ENCODE results near the gene MAP4. TPM values are rescaled to one million over a fixed set of nuclear protein-coding genes. Genes with fewer than 3 reads are reported as not detected.

Gene MAP4, protein sequence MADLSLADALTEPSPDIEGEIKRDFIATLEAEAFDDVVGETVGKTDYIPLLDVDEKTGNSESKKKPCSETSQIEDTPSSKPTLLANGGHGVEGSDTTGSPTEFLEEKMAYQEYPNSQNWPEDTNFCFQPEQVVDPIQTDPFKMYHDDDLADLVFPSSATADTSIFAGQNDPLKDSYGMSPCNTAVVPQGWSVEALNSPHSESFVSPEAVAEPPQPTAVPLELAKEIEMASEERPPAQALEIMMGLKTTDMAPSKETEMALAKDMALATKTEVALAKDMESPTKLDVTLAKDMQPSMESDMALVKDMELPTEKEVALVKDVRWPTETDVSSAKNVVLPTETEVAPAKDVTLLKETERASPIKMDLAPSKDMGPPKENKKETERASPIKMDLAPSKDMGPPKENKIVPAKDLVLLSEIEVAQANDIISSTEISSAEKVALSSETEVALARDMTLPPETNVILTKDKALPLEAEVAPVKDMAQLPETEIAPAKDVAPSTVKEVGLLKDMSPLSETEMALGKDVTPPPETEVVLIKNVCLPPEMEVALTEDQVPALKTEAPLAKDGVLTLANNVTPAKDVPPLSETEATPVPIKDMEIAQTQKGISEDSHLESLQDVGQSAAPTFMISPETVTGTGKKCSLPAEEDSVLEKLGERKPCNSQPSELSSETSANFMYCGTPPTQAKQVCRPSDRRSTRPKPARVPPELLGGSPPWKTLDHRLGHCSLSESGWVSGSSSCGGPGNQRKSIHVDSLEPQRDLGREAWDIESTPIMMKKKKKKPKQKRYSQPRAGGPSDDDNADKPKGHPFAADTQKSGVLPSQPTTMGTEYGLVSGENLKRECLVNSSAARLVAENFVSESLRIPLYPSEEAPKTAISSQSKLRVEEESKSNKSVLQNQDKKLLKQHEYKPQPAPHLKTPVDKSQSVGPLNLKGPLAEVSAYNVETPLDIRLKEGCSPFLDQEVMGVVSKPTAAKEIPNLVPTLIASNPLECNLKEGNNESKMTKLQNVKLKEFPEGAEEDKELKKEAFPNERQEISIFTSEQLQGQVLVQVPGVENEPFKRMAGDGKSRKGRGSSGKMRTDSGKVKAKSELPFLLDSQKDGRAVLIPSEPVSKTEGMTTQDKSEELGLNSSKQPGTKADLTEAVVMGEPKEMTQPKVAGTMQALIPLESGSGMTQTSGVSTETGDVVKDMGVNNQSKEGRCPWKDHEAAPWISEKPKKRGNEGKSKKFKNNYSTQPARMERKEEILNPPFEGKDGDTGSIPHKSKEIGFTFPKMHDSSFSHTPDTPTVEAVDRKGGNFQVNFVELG (N-terminal part only)
- total RNA-seq: 73.1 and 74.9 TPM in 2 replicates

GRCh38 chr3:48016301-48016973 lies at the start of gene MAP4:
MAP4 (minus strand) TSS chr3:48016416; CDS start chr3:47998860, 17,556 bp downstream.

DNA sequence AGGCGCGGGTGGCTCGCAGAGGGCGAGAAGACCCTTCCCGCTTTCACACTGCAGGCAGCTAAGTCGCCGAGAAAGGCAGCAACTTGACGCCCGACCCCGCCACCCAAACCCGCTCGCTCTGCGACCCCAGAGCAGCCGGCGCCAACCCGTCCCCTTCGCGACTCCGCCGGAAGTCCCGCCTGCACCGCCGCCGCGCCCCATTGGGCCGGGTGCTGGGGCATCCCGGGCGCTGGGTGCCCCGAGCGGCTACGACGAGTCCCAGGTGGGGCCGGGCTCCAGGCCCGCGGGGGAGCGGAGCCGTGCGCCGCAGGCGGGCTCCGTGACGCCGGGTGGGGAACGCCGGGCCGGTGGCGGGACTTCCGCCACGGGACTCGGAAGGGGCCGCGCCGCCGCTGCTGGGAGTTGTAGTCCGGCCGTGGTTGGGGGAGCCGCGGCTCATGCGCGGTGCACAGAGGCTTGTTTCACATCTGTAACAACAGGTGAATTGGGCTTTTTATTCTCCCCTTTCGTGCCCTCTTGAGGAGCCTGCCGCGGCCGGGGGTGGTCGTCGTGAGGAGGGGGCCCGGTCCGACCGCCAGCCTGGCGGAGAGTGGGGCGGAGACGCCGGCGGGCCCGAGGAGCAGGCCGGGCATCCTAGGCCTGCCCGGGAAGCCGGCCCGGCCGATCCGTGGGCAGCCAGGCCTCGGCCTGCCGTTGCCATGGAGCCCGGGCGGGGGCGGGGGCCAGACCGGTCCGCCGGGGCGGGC lies 213.3 kb downstream of the MAP4 start, which contains the start of gene DHX30:
DHX30 (plus strand) TSS at position 405 of the 746 bp plus-strand sequence. CDS start 7,546 bp downstream, outside the sequence.

Other genes starting within 250 kb of the MAP4 start
- gene SMARCC1, start 234.5 kb downstream of the MAP4 start, total RNA-seq: 22.4 and 24.6 TPM in 2 replicates
- gene DHX30, start 213.3 kb downstream of the MAP4 start, total RNA-seq: 34.7 and 42.3 TPM in 2 replicates
- 0.94 and 1.1 TPM in 2 replicates for gene CDC25A, start 172.0 kb upstream of the MAP4 start, total RNA-seq
- gene CAMP, start 207.1 kb upstream of the MAP4 start, total RNA-seq: 0.26 TPM in 1 of 2 replicates, not detected in the other
- gene ZNF589, start 224.7 kb upstream of the MAP4 start, total RNA-seq: 3.5 and 4.4 TPM in 2 replicates

Measured in bronchial smooth muscle cell (primary cell).